ENCODE data around the gene RGS16.

RGS16 gene

DNA sequence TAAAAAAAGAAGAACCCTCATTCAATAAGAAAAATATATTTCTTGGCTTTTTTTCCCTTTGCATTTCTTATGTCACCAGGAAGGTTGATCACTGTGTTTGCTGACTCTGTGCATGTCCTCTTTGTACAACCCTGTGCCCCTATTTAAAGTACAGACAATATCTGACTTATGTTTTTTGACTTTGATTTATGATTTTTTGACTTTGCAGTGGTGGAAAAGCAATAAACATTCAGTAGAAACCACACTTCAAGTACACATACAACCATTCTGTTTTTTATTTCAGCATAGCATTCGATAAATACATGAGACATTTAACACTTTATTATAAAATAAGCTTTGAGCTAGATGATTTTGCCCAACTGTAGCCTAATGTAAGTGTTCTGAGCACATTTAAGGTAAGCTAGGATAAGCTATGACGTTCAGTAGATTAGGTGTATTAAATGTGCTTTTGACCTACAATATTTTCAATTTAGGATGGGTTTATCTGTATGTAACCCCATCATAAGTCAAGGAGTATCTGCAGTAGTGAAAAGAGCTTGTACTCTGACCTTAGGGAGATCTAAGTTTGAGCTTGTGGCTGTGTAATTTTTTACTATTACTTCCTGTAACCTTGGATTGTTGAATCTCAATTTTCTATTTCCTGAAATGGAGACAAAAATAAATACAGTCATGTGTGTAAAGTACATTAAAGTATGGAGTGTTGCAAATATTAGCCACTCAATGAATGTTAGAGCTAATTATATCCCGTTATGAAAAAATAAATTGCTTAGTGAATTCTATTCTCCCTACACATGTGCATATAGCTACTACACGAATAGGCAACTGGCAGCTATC, 16.3 kb downstream of the RGS16 start:
- peak overlapping the region; percentile 76 for H3K4me3 ChIP-seq (ENCODE audit: low read depth, low read length)
- in situ Hi-C loops (cut with HindIII; ENCODE audit: low sequenced_read_pairs): no loop called here
- TF ChIP-seq CTCF (IDR thresholded peaks at IDR 0.05; ENCODE audit: low read depth, low read length): no peak
- no peak for DNase-seq (ENCODE audit: low read depth, low spot score)

DNA sequence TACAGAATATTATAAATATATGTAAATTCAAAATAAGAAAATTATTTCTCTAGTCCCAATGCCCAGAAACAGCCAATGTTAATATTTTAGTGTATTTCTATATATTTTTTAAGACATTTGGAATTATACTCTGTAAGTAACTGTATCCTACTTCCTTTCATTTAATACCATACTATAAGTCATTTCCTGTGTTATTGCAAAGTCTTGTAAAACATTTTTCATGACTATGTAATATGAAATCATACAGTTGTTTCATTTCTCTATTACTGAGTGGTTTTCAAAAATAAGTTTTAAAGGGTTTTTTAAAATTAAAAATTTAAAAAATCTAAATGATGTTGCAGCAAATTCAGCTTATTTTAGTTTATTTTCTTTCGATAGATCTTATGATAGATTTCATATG, 17.1 kb downstream of the RGS16 start:
- H3K4me3 ChIP-seq (ENCODE audit: low read depth, low read length): no peak overlapping the region
- DNase-seq (ENCODE audit: low read depth, low spot score): no peak
- no peak for TF ChIP-seq CTCF (IDR thresholded peaks at IDR 0.05; ENCODE audit: low read depth, low read length)
- in situ Hi-C loops (cut with HindIII; ENCODE audit: low sequenced_read_pairs): no loop called here

GRCh38 chr1:182586380-182586779, 17.8 kb downstream of the RGS16 start:
- DNase-seq (ENCODE audit: low read depth, low spot score): no peak
- no peak overlapping the region for H3K4me3 ChIP-seq (ENCODE audit: low read depth, low read length)
- in situ Hi-C loops (cut with HindIII; ENCODE audit: low sequenced_read_pairs): no loop called here

GRCh38 chr1:182584746-182585145, 19.4 kb downstream of the RGS16 start:
- in situ Hi-C loops (cut with HindIII; ENCODE audit: low sequenced_read_pairs): no loop called here
- no peak overlapping the region for H3K4me3 ChIP-seq (ENCODE audit: low read depth, low read length)

More at GRCh38 chr1:182586380-182586779, 17.8 kb downstream of the RGS16 start:
- TF ChIP-seq CTCF (IDR thresholded peaks at IDR 0.05; ENCODE audit: low read depth, low read length): no peak

DNA sequence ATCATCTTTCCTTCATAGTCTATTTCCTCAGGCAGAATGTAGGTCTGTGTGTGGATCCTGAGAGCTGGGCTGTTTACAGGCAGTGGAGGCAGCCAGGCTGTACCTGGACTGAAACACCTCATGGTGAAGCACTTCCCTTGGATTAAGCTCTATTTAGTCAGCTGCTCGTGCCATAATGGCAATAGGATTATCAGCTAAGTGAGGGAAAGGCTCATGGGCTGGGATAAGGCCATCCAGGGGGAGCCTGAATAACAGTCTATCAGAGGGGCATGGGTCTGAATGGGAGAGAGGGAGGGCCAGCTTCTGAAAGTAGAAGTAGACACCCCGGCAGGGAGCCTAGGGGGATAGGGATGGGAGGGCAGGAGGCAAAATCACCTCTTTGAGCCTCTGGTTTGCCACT, 23.5 kb downstream of the RGS16 start:
- DNase-seq (ENCODE audit: low read depth, low spot score): no peak
- in situ Hi-C loops (cut with HindIII; ENCODE audit: low sequenced_read_pairs): no loop called here
- H3K4me3 ChIP-seq (ENCODE audit: low read depth, low read length): no peak overlapping the region
- TF ChIP-seq CTCF (IDR thresholded peaks at IDR 0.05; ENCODE audit: low read depth, low read length): no peak

More at GRCh38 chr1:182584746-182585145, 19.4 kb downstream of the RGS16 start:
- no peak for TF ChIP-seq CTCF (IDR thresholded peaks at IDR 0.05; ENCODE audit: low read depth, low read length)
- DNase-seq (ENCODE audit: low read depth, low spot score): no peak

- H3K4me3 ChIP-seq (ENCODE audit: low read depth, low read length): no peak overlapping the region
- no peak for TF ChIP-seq CTCF (IDR thresholded peaks at IDR 0.05; ENCODE audit: low read depth, low read length)
- in situ Hi-C loops (cut with HindIII; ENCODE audit: low sequenced_read_pairs): no loop called here
- peak; percentile 35 for DNase-seq (ENCODE audit: low read depth, low spot score)
Observed at GRCh38 chr1:182575540-182576149, 28.5 kb downstream of the RGS16 start.
